H1 (cell line): Measurements from ENCODE around the gene GLRX.

ENCODE experiments used
- ATF3 ChIP-seq: IDR thresholded peaks from 2 replicates; pipeline ENCODE4 v1.6.1; 2011; ENCODE audit warnings: low read depth, mild to moderate bottlenecking, low read length; ENCODE audit not compliant: insufficient read depth
- CTCF ChIP-seq, 3 experiments: IDR thresholded peaks; 1 replicate in 2 of 3; 2 replicates in 1 of 3; pipeline versions ENCODE4 v1.5.1 to v1.6.1; 2011; ENCODE audit warnings: low read length in 3 of 3, mild to moderate bottlenecking in 3 of 3, inconsistent platforms in 2 of 3, low read depth in 1 of 3, moderate library complexity in 1 of 3; ENCODE audit not compliant: insufficient read depth in 1 of 3; ENCODE audit errors: control extremely low read depth in 1 of 3
- FOSL1 ChIP-seq: IDR thresholded peaks from 2 replicates; pipeline ENCODE4 v1.6.1; 2011; ENCODE audit warnings: mild to moderate bottlenecking, low read depth, low read length, moderate library complexity; ENCODE audit not compliant: insufficient read depth
- GABPA ChIP-seq: IDR thresholded peaks from 2 replicates; pipeline ENCODE4 v1.6.1; 2011; ENCODE audit warnings: mild to moderate bottlenecking, low read length, moderate library complexity, borderline replicate concordance; ENCODE audit not compliant: insufficient read depth
- MAX ChIP-seq: IDR thresholded peaks from 2 replicates; pipeline ENCODE4 v1.6.1; 2012; ENCODE audit warnings: inconsistent platforms
- POU5F1 ChIP-seq: IDR thresholded peaks from 2 replicates; pipeline ENCODE4 v1.6.1; 2011; ENCODE audit warnings: low read depth, mild to moderate bottlenecking, low read length, moderate library complexity
- TAF1 ChIP-seq: IDR thresholded peaks from 2 replicates; pipeline ENCODE4 v1.6.1; 2011; ENCODE audit warnings: mild to moderate bottlenecking, low read depth, low read length

DNA sequence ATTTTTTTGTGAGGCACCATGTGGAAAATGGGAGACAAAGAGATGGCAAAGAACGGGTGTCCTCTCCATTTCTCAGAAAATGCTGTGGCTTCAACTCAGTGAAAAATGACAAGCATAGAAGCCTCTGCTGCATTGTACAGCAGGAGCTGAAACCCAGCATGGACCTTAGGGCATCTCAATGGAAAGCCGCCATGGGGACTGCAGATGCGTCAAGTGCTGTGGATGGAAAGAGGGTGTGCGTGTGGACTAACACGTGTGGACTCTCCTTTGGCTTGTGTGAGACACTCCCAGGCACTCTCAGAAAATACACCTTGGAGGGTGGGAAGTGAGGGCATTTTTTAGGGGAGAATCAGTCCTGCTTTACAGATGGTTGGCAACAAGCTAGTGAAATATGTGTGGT lies 2.2 kb upstream of the GLRX start:
- no peak for TF ChIP-seq POU5F1
- no peak for TF ChIP-seq CTCF (IDR thresholded peaks at IDR 0.05; ENCODE audit: control extremely low read depth in 1 of 3, insufficient read depth in 1 of 3, low read depth in 1 of 3, low read length in 3 of 3)
- no peak for TF ChIP-seq ATF3
- TF ChIP-seq MAX: no peak
- TF ChIP-seq TAF1: no peak
- no peak for TF ChIP-seq GABPA
- TF ChIP-seq FOSL1: no peak
